Testis (tissue), 3 donors: ENCODE data around the gene HSPA6. TPM values are rescaled to one million over a fixed set of nuclear protein-coding genes. Genes with fewer than 3 reads are reported as not detected.
"Not testable (repeated sequence)": the region's sequence is repeated elsewhere in the genome, so short reads cannot be mapped to it uniquely, and the experiment has no call there.

Experiments used
- DNase-seq: peaks from one replicate; pipeline ENCODE4 v3.0.0-alpha.2; 2019
- H3K27ac ChIP-seq, 2 donors: fragments of 200-600 bp; sonication (generic); one replicate each; pipeline ENCODE4 v1.5.1; 2019
- H3K27me3 ChIP-seq: fragments of 200-600 bp; sonication (generic); one replicate; pipeline ENCODE4 v1.5.1; 2019
- H3K36me3 ChIP-seq: fragments of 200-600 bp; sonication (generic); one replicate; pipeline ENCODE4 v1.5.1; 2017; ENCODE audit warnings: low read depth; ENCODE audit errors: missing control alignments
- H3K4me1 ChIP-seq: fragments of 200-600 bp; sonication (generic); one replicate; pipeline ENCODE4 v1.5.1; 2019
- H3K4me3 ChIP-seq, 2 donors: fragments of 200-600 bp; sonication (generic); one replicate each; pipeline ENCODE4 v1.5.1; 2017 to 2019
- H3K9me3 ChIP-seq: fragments of 200-600 bp; sonication (generic); one replicate; pipeline ENCODE4 v1.5.1; 2017
- CTCF ChIP-seq, 3 experiments: fragments of 450-650 bp in 2 of 3; fragments of 200-600 bp in 1 of 3; sonication (generic) in 1 of 3; IDR thresholded peaks; one replicate each; pipeline ENCODE4 v1.5.1; 2016 to 2019; ENCODE audit warnings: antibody characterized with exemption in 3 of 3, mild to moderate bottlenecking in 2 of 3, moderate library complexity in 1 of 3
- POLR2A ChIP-seq: fragments of 450-650 bp; IDR thresholded peaks from one replicate; pipeline ENCODE4 v1.6.1; 2017; ENCODE audit warnings: antibody characterized with exemption, mild to moderate bottlenecking, moderate library complexity
- WGBS, 2 donors: methylation state at CpG; one replicate each; pipeline ENCODE4 v1.1.5; 2018; 5-methylcytosine and 5-hydroxymethylcytosine counted together
- intact Hi-C: fragments of 100-400 bp; cut with DNase I; formaldehyde crosslinking; loops from one replicate; pipeline ENCODE4 v1.15.1; 2023; ENCODE audit warnings: low total_unique reads
- polyA plus RNA-seq: library from polyadenylated mRNA; stranded (reverse); fragments of 350-450 nt; fragmentation: Illumina TruSeq; extraction: RNeasy Lipid Tissue Mini Kit (QIAGEN cat#74804); gene quantifications from one replicate; pipeline ENCODE4 v1.2.3, GENCODE V29; 2014; ENCODE audit warnings: low read depth, low replicate concordance; ENCODE audit not compliant: insufficient read depth
- total RNA-seq, 2 donors: library from RNA; depleted of rRNA; stranded (reverse); fragments of >200 nt; gene quantifications; one replicate each; pipeline ENCODE4 v1.2.3, GENCODE V29; 2016

Gene HSPA6
- total and polyA plus RNA-seq, 3 donors from 2014 or later: 0.94 to 2.8 (median 2.5) TPM

GRCh38 chr1:161530158-161530557 lies 5.8 kb downstream of the HSPA6 start:
- Histone ChIP-seq H3K4me3 (peak overlapping the region; percentile 69 to 70), H3K27ac (peak overlapping the region; percentile 86 to 92)
- H3K4me1 ChIP-seq, H3K9me3 ChIP-seq, H3K36me3 ChIP-seq, H3K27me3 ChIP-seq, intact Hi-C loops: not testable (repeated sequence)
- 0 to 2% methylated on average over 13 of the region's 13 CpGs for WGBS, 2 donors
- DNase-seq: peak; percentile 78

- H3K36me3 ChIP-seq, H3K9me3 ChIP-seq, H3K4me1 ChIP-seq, intact Hi-C loops, H3K27me3 ChIP-seq: not testable (repeated sequence)
- WGBS, 2 donors: 0 to 2% methylated on average over 37 to 53 of the region's 56 CpGs
- Histone ChIP-seq H3K27ac (peak overlapping the region; percentile 86 to 92), H3K4me3 (peak overlapping the region; percentile 69 to 70)
- peak; percentile 90 for DNase-seq
These were observed 6.6 kb downstream of the HSPA6 start for GRCh38 chr1:161530671-161531641.

DNA sequence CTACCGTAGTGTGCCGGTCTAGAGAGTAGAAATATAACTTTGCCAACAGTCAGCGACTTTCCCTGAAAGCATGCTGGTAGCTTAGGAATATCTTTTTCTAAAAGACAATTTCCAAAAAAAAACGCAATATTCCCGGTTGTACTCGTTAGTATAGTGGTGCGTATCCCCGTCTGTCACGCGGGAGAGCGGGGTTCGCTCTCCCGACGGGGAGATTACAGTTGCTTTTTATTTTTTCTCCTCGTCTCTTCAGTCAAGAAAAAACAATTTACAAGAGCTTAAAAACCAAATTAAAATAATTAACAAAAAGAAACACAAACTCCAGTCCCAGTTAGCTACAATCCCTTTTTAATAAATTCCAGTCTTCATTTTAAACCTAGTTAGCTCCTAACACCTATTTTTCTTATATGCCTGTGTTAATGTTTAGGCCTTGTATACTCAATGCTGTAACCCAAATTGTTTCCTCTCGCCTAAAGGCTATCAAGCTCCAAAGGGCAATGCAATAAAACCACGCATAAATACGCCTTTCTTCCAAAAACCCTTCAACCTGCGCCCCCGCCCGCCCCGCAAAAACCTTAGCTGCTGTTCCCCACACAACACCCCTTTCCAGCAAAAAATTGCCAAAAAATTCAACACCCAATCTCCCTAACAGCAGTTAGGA lies 7.8 kb downstream of the HSPA6 start:
- Histone ChIP-seq H3K9me3 (no peaks in the 10 kb centered on the region), H3K4me3 (peak overlapping the region; percentile 69 to 70), H3K27ac (peak overlapping the region; percentile 19 to 92), H3K4me1 (peaks cover 6% of the 10 kb centered on the region), H3K36me3 (no peaks in the 10 kb centered on the region), H3K27me3 (no peaks in the 10 kb centered on the region)
- intact Hi-C loops: no loop called here
- WGBS, 2 donors: 43 to 44% methylated on average over 22 of the region's 22 CpGs
- DNase-seq: no peak
- TF ChIP-seq CTCF (IDR thresholded peaks at IDR 0.05) (no peak), POLR2A (no peak)

GRCh38 chr1:161532644-161533567 lies 8.6 kb downstream of the HSPA6 start:
- H3K27me3 ChIP-seq, intact Hi-C loops, H3K36me3 ChIP-seq, H3K4me1 ChIP-seq, H3K9me3 ChIP-seq: not testable (repeated sequence)
- H3K4me3 ChIP-seq: peak overlapping the region; percentile 69 to 70
- peak overlapping the region; percentile 19 to 92 for H3K27ac ChIP-seq
- peak; percentile 67 for DNase-seq
- WGBS, 2 donors: 18% methylated on average over 15 to 16 of the region's 16 CpGs

- WGBS, 2 donors: 87 to 90% methylated on average over 7 of the region's 7 CpGs
- H3K4me3 ChIP-seq, intact Hi-C loops, H3K27ac ChIP-seq, H3K36me3 ChIP-seq, H3K4me1 ChIP-seq, DNase-seq, H3K9me3 ChIP-seq, H3K27me3 ChIP-seq: not testable (repeated sequence)
These were observed 12.8 kb downstream of the HSPA6 start for GRCh38 chr1:161537068-161537669.

- H3K4me3 ChIP-seq, H3K27ac ChIP-seq, intact Hi-C loops, H3K9me3 ChIP-seq, H3K4me1 ChIP-seq, H3K27me3 ChIP-seq, DNase-seq, H3K36me3 ChIP-seq: not testable (repeated sequence)
- WGBS, 2 donors: 71 to 73% methylated on average over 7 of the region's 7 CpGs
These were observed 14.7 kb downstream of the HSPA6 start for GRCh38 chr1:161538925-161539479.

GRCh38 chr1:161539731-161540569 lies 15.6 kb downstream of the HSPA6 start:
- DNase-seq: peak; percentile 78
- H3K27me3 ChIP-seq, H3K9me3 ChIP-seq, intact Hi-C loops, H3K36me3 ChIP-seq, H3K4me1 ChIP-seq: not testable (repeated sequence)
- Histone ChIP-seq H3K4me3 (peak overlapping the region; percentile 51 to 52), H3K27ac (peak overlapping the region in 1 of 2 donors; percentile 41)
- WGBS, 2 donors: 0 to 3% methylated on average over 28 to 41 of the region's 41 CpGs

DNA sequence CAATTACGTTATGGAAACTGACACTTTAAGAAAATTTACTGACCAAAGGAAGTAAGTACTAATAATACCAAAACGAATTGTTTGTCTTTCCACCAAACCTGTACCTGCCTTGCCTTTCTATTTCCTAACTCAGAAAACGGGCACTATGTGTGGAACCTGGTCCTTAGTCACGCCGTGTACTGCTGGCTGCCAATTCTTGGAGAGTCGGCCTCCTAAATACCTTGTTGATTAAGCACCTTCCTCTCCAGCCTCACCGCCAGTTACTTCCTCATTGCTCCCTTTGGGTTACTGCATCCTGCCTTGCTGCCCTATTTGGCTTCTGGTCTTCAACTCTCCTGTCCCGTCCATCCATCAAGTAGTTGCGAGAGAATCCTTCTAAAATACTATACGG lies 16.2 kb downstream of the HSPA6 start:
- Histone ChIP-seq H3K27ac (peak overlapping the region in 1 of 2 donors; percentile 41), H3K4me3 (peak overlapping the region; percentile 51 to 52)
- H3K27me3 ChIP-seq, H3K36me3 ChIP-seq, H3K4me1 ChIP-seq, H3K9me3 ChIP-seq, DNase-seq, intact Hi-C loops: not testable (repeated sequence)
- 31 to 47% methylated on average over 9 to 10 of the region's 10 CpGs for WGBS, 2 donors

DNA sequence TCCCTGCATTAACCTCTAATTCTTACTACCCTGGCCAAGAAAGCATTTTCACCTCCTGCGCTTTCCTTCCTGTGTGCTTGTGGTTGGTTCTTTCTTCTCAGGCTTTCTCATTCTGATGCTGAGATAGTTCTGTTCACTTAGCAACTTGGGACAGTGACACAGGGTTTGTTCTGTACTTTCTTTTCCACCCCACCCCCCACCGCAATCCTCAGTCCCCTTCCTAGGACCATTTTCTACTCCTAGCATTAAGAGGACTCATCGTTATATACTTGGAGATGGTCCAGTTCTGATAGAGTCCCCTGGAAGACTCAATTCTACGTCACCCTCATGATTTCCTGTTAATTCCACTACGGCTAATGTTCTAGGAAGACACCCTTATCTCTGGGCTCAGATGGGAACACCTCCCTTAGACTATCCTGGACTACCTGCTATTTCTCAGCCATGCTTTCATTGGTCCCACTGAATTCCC lies 17.8 kb downstream of the HSPA6 start:
- H3K9me3 ChIP-seq, DNase-seq, H3K4me1 ChIP-seq, H3K27me3 ChIP-seq, H3K27ac ChIP-seq, H3K4me3 ChIP-seq, H3K36me3 ChIP-seq, intact Hi-C loops: not testable (repeated sequence)
- 71 to 75% methylated on average over 5 of the region's 5 CpGs for WGBS, 2 donors
